H1 (cell line): ENCODE data around the gene NBEA. TPM values are rescaled to one million over a fixed set of nuclear protein-coding genes. Genes with fewer than 3 reads are reported as not detected.

Experiments used
- CTCF ChIA-PET: fragments of 300-600 bp; sonication (Branson Sonifier 250); formaldehyde crosslinking; loops from one replicate; lab custom pipeline; 2021; ENCODE audit not compliant: partially characterized antibody; lab: Charles Lee
- POLR2A ChIA-PET: fragments of 300-600 bp; sonication (Branson Sonifier 250); formaldehyde crosslinking; loops from one replicate; lab custom pipeline; 2021; ENCODE audit warnings: inconsistent platforms; ENCODE audit not compliant: partially characterized antibody; lab: Charles Lee
- DNase-seq, 2 experiments: peaks; one replicate each; pipeline versions ENCODE4 v3.0.0 to v3.0.0-alpha.2; 2010 to 2022; ENCODE audit warnings: low spot score in 2 of 2, low read depth in 1 of 2, mixed read lengths in 1 of 2
- FAIRE-seq: peaks from 2 replicates; lab custom pipeline; 2011; peaks lifted over from hg19 to GRCh38; lab: Jason Lieb, UNC
- H2AFZ ChIP-seq: 2 replicates; pipeline ENCODE4 v1.8.1; 2012; ENCODE audit warnings: low read length, inconsistent platforms
- H2AK5ac ChIP-seq: 2 replicates; pipeline ENCODE4 v1.6.1; 2013; ENCODE audit warnings: low read depth, low read length
- H2BK120ac ChIP-seq: replicated peaks from 2 replicates; pipeline ENCODE3; 2013; ENCODE audit warnings: low read depth, low read length, inconsistent platforms
- H2BK12ac ChIP-seq: 2 replicates; pipeline ENCODE4 v1.6.1; 2013; ENCODE audit warnings: low read depth, low read length
- H2BK15ac ChIP-seq: 2 replicates; pipeline ENCODE4 v1.6.1; 2013; ENCODE audit warnings: low read length
- H2BK20ac ChIP-seq: 2 replicates; pipeline ENCODE4 v1.6.1; 2013; ENCODE audit warnings: low read length
- H2BK5ac ChIP-seq: 2 replicates; pipeline ENCODE4 v1.6.1; 2013; ENCODE audit warnings: low read depth, low read length
- H3K14ac ChIP-seq: 2 replicates; pipeline ENCODE4 v1.6.1; 2013; ENCODE audit warnings: inconsistent platforms; ENCODE audit not compliant: insufficient read length
- H3K18ac ChIP-seq: 2 replicates; pipeline ENCODE4 v1.6.1; 2013; ENCODE audit warnings: low read length; ENCODE audit errors: extremely low read depth
- H3K23ac ChIP-seq: 2 replicates; pipeline ENCODE4 v1.6.1; 2013; ENCODE audit warnings: inconsistent platforms; ENCODE audit not compliant: insufficient read length
- H3K23me2 ChIP-seq: 2 replicates; pipeline ENCODE4 v1.6.1; 2013; ENCODE audit warnings: low read depth, low read length
- H3K27ac ChIP-seq: 2 replicates; pipeline ENCODE4 v1.6.1; 2011; ENCODE audit warnings: low read depth, low read length, inconsistent platforms
- H3K27me3 ChIP-seq, 4 experiments: replicated peaks in 1 of 4; 1 replicate in 1 of 4; 2 replicates in 3 of 4; pipeline versions ENCODE4 v1.6.1 to v1.8.1; 2011 to 2013; ENCODE audit warnings: low read length in 3 of 4, mild to moderate bottlenecking in 3 of 4, inconsistent platforms in 2 of 4, mixed read lengths in 2 of 4, moderate library complexity in 1 of 4; ENCODE audit not compliant: control insufficient read depth in 3 of 4, insufficient read depth in 3 of 4; ENCODE audit errors: extremely low read depth in 1 of 4
- H3K36me3 ChIP-seq, 4 experiments: 2 replicates each; pipeline versions ENCODE4 v1.6.1 to v1.8.1; 2011 to 2013; ENCODE audit warnings: mild to moderate bottlenecking in 4 of 4, low read length in 3 of 4, moderate library complexity in 2 of 4, control low read depth in 1 of 4, inconsistent platforms in 1 of 4; ENCODE audit not compliant: insufficient read depth in 4 of 4, control insufficient read depth in 2 of 4
- H3K4ac ChIP-seq: replicated peaks from 2 replicates; pipeline ENCODE3; 2013; ENCODE audit warnings: low read length, low read depth, mixed read lengths, inconsistent platforms; ENCODE audit not compliant: insufficient read length
- H3K4me1 ChIP-seq, 4 experiments: replicated peaks in 1 of 4; 1 replicate in 1 of 4; 2 replicates in 3 of 4; pipeline versions ENCODE4 v1.6.1 to v1.8.1; 2011 to 2013; ENCODE audit warnings: low read length in 3 of 4, inconsistent platforms in 2 of 4, mixed read lengths in 1 of 4; ENCODE audit not compliant: insufficient read depth in 4 of 4, control insufficient read depth in 3 of 4
- H3K4me2 ChIP-seq, 2 experiments: 2 replicates each; pipeline versions ENCODE4 v1.6.1 to v1.8.1; 2011 to 2013; ENCODE audit warnings: low read depth in 2 of 2, low read length in 2 of 2, control low read depth in 1 of 2, inconsistent platforms in 1 of 2, mild to moderate bottlenecking in 1 of 2; ENCODE audit not compliant: insufficient read depth in 1 of 2
- H3K4me3 ChIP-seq, 4 experiments: fragments of 200-600, 300-600 bp in 1 of 4; sonication (generic), shearing (Covaris generic), sonication (Bioruptor Twin) in 1 of 4; 2 replicates each; pipeline versions ENCODE4 v1.5.1 to v1.8.1; 2011 to 2016; ENCODE audit warnings: low read length in 4 of 4, low read depth in 3 of 4, control low read depth in 2 of 4, inconsistent platforms in 2 of 4, mild to moderate bottlenecking in 2 of 4, mixed read lengths in 1 of 4, moderate library complexity in 1 of 4; ENCODE audit not compliant: insufficient read depth in 2 of 4; ENCODE audit errors: extremely low read depth in 1 of 4
- H3K56ac ChIP-seq: replicated peaks from 2 replicates; pipeline ENCODE3; 2013; ENCODE audit warnings: low read depth, mild to moderate bottlenecking, mixed read lengths, low read length, inconsistent platforms; ENCODE audit not compliant: insufficient read length
- H3K79me1 ChIP-seq: 2 replicates; pipeline ENCODE4 v1.6.1; 2013; ENCODE audit warnings: low read depth, low read length, control low read depth
- H3K79me2 ChIP-seq, 2 experiments: 2 replicates each; pipeline versions ENCODE4 v1.6.1 to v1.8.1; 2012 to 2013; ENCODE audit warnings: low read length in 2 of 2, mild to moderate bottlenecking in 2 of 2, inconsistent platforms in 1 of 2; ENCODE audit not compliant: insufficient read depth in 2 of 2, control insufficient read depth in 1 of 2
- H3K9ac ChIP-seq, 4 experiments: replicated peaks in 1 of 4; 1 replicate in 1 of 4; 2 replicates in 3 of 4; pipeline versions ENCODE4 v1.6.1 to v1.8.1; 2011 to 2013; ENCODE audit warnings: low read depth in 3 of 4, low read length in 3 of 4, control low read depth in 2 of 4, mild to moderate bottlenecking in 2 of 4, moderate library complexity in 2 of 4, inconsistent platforms in 1 of 4; ENCODE audit errors: extremely low read depth in 1 of 4
- H3K9me3 ChIP-seq, 2 experiments: 2 replicates each; pipeline versions ENCODE4 v1.6.1 to v1.8.1; 2012 to 2013; ENCODE audit warnings: mild to moderate bottlenecking in 2 of 2, moderate library complexity in 2 of 2, control low read depth in 1 of 2, inconsistent platforms in 1 of 2, low read depth in 1 of 2, low read length in 1 of 2, mixed read lengths in 1 of 2; ENCODE audit not compliant: insufficient read depth in 2 of 2
- H4K20me1 ChIP-seq, 2 experiments: replicated peaks in 1 of 2; 2 replicates each; pipeline versions ENCODE3 to v1.8.1; 2011 to 2013; ENCODE audit warnings: inconsistent platforms in 2 of 2, low read length in 2 of 2, mild to moderate bottlenecking in 1 of 2; ENCODE audit not compliant: insufficient read depth in 2 of 2, control insufficient read depth in 1 of 2
- H4K5ac ChIP-seq: 2 replicates; pipeline ENCODE4 v1.6.1; 2013; ENCODE audit warnings: low read length, low read depth, mixed read lengths, inconsistent platforms; ENCODE audit not compliant: insufficient read length
- H4K8ac ChIP-seq: 2 replicates; pipeline ENCODE4 v1.8.0; 2013; ENCODE audit warnings: mild to moderate bottlenecking, moderate library complexity, low read length, inconsistent platforms; ENCODE audit not compliant: insufficient read depth; ENCODE audit errors: extremely low read depth
- H4K91ac ChIP-seq: replicated peaks from 2 replicates; pipeline ENCODE3; 2013; ENCODE audit warnings: low read length, mixed read lengths, inconsistent platforms; ENCODE audit not compliant: insufficient read length
- ASH2L ChIP-seq: fragments of 200-600, 300-600 bp; sonication (generic); IDR thresholded peaks from one replicate; pipeline ENCODE4 v1.7.1; 2017; ENCODE audit warnings: low read length
- BCL11A ChIP-seq, 2 experiments: IDR thresholded peaks; one replicate each; pipeline ENCODE4 v1.6.1; 2011; ENCODE audit warnings: low read depth in 2 of 2, low read length in 2 of 2, mild to moderate bottlenecking in 2 of 2
- BRCA1 ChIP-seq: IDR thresholded peaks from 2 replicates; pipeline ENCODE4 v1.6.1; 2012; ENCODE audit warnings: low read depth, low read length, improper control_type of control experiment
- CREB1 ChIP-seq: IDR thresholded peaks from 2 replicates; pipeline ENCODE4 v1.6.1; 2012; ENCODE audit warnings: inconsistent platforms
- E2F6 ChIP-seq: IDR thresholded peaks from 2 replicates; pipeline ENCODE4 v1.6.1; 2012; ENCODE audit warnings: inconsistent platforms
- EP300 ChIP-seq, 2 experiments: IDR thresholded peaks; 1 replicate in 1 of 2; 2 replicates in 1 of 2; pipeline ENCODE4 v1.6.1; 2011 to 2012; ENCODE audit warnings: low read depth in 2 of 2, low read length in 2 of 2, mild to moderate bottlenecking in 2 of 2, borderline replicate concordance in 1 of 2, inconsistent platforms in 1 of 2, moderate library complexity in 1 of 2
- EZH2 ChIP-seq: fragments of 200-600 bp; sonication (generic); IDR thresholded peaks from 2 replicates; pipeline ENCODE4 v1.7.1; 2012; ENCODE audit warnings: low read depth, mild to moderate bottlenecking, moderate library complexity, low read length, inconsistent platforms; ENCODE audit not compliant: severe bottlenecking
- GTF2F1 ChIP-seq: IDR thresholded peaks from 2 replicates; pipeline ENCODE4 v1.6.1; 2012; ENCODE audit warnings: low read depth, low read length, improper control_type of control experiment, borderline replicate concordance
- RBBP5 ChIP-seq: IDR thresholded peaks from 2 replicates; pipeline ENCODE4 v1.7.1; 2012; ENCODE audit warnings: low read depth, mild to moderate bottlenecking, inconsistent platforms, low read length, moderate library complexity, borderline replicate concordance
- SIN3A ChIP-seq, 2 experiments: IDR thresholded peaks in 1 of 2; conservative IDR thresholded peaks in 1 of 2; 2 replicates each; pipeline ENCODE4 v1.6.1; 2011 to 2012; ENCODE audit warnings: low read length in 2 of 2, improper control_type of control experiment in 1 of 2, low read depth in 1 of 2, mild to moderate bottlenecking in 1 of 2
- SP4 ChIP-seq: IDR thresholded peaks from 2 replicates; pipeline ENCODE4 v1.6.1; 2012; ENCODE audit warnings: low read length, inconsistent platforms
- WGBS, 2 experiments: shearing (Covaris generic) in 1 of 2; methylation state at CpG; one replicate each; pipeline versions ENCODE4 v1.1.6 to v1.1.7; 2013 to 2015; ENCODE audit warnings: low lambda C conversion rate in 2 of 2, mixed read lengths in 2 of 2, inconsistent platforms in 1 of 2, low coverage in 1 of 2, missing lambda C conversion rate in 1 of 2; ENCODE audit not compliant: insufficient replicate concordance in 2 of 2, insufficient coverage in 1 of 2, insufficient read length in 1 of 2; ENCODE audit errors: extremely low coverage in 1 of 2, missing lambda C conversion rate in 1 of 2; 5-methylcytosine and 5-hydroxymethylcytosine counted together
- polyA plus RNA-seq, 7 experiments: library from polyadenylated mRNA; depleted of rRNA in 3 of 7; stranded (reverse) in 5 of 7; unstranded in 2 of 7; fragments of >200 nt in 5 of 7; fragments of 200-250 nt in 2 of 7; gene quantifications; 1 replicate in 5 of 7; 2 replicates in 1 of 7; 4 replicates in 1 of 7; pipeline versions ENCODE4 v1.2.1 to v1.2.3, GENCODE V29; 2011 to 2013; ENCODE audit warnings: missing spikeins in 2 of 7, mixed read lengths in 2 of 7
- total RNA-seq: library from RNA; stranded (reverse); fragmentation: NEBNext Ultra II Directional; extraction: Animal tissue kit (Norgen Biotek cat#: 25700); gene quantifications from 2 replicates; pipeline ENCODE4 v1.2.1, GENCODE V29; 2021

Gene NBEA
- total and polyA plus RNA-seq, 2 of the 8 experiments (the other 6 are each of a cell fraction or from before 2014, with no cell fraction given), result 14.2 to 21.5 TPM

- Histone ChIP-seq H3K18ac (no peak overlapping the region; the same call in 1 of the 2 replicates), H2AFZ (no peak overlapping the region), H3K79me1 (no peaks in the 10 kb centered on the region), H2AK5ac (no peak overlapping the region), H2BK5ac (no peak overlapping the region), H3K4ac (no peak overlapping the region), H2BK15ac (no peak overlapping the region), H2BK12ac (peak overlapping the region; percentile 53; the same call in 1 of the 2 replicates), H3K4me3 (peak overlapping the region; percentile 35 to 66 (median 44)), H4K20me1 (peaks cover 11 to 29% of the 10 kb centered on the region in 2 experiments), H3K9ac (no peak overlapping the region; a peak in 1 of 7 replicates), H3K36me3 (no peaks in the 10 kb centered on the region), H3K79me2 (no peaks in the 10 kb centered on the region), H3K27ac (no peak overlapping the region), H3K4me2 (peak overlapping the region; percentile 95 to 98), H2BK20ac (no peak overlapping the region), H4K8ac (peak overlapping the region; percentile 20; the same call in 1 of the 2 replicates), H3K4me1 (peaks cover 6 to 29% (median 22%) of the 10 kb centered on the region in 4 experiments), H2BK120ac (no peak overlapping the region), H4K5ac (no peak overlapping the region), H3K56ac (no peak overlapping the region), H3K23ac (no peak overlapping the region), H4K91ac (no peak overlapping the region), H3K14ac (no peak overlapping the region), H3K23me2 (peaks cover 18% of the 10 kb centered on the region), H3K27me3 (peaks cover 30 to 58% (median 44%) of the 10 kb centered on the region in 4 experiments), H3K9me3 (no peaks in the 10 kb centered on the region)
- WGBS, 2 experiments, result 2% methylated on average over 46 of the region's 51 CpGs; no CpG with 5 or more reads in 1 of the 2 experiments
- ChIA-PET CTCF (interaction anchor here (0.8 to 1.5 kb wide), 3 partner anchors 13 to 129 kb away, joined by 3 to 4 read pairs (median 3); no protein-coding TSS in a partner anchor), POLR2A (no interaction called here)
- DNase-seq, result peak in 1 of 2 experiments; percentile 74
- FAIRE-seq, result no peak
- TF ChIP-seq BRCA1, result no peak
- TF ChIP-seq CREB1, result no peak
- no peak for TF ChIP-seq SP4
- TF ChIP-seq EZH2, result peak; percentile 81
- TF ChIP-seq ASH2L, result peak; percentile 74
- TF ChIP-seq EP300 (IDR thresholded peaks at IDR 0.05; ENCODE audit: borderline replicate concordance in 1 of 2, low read depth in 2 of 2, low read length in 2 of 2), result no peak
- no peak for TF ChIP-seq GTF2F1
- 0 out of 4 replicates have a peak, but pooled peaks of 1 of the 2 experiments have one; percentile 3 for TF ChIP-seq SIN3A (conservative IDR thresholded peaks at IDR 0.05 in 1 of 2, IDR thresholded peaks at IDR 0.05 in 1 of 2; ENCODE audit: low read depth in 1 of 2, low read length in 2 of 2)
- no peak for TF ChIP-seq BCL11A (IDR thresholded peaks at IDR 0.05; ENCODE audit: low read depth in 2 of 2, low read length in 2 of 2)
- peak; percentile 50 for TF ChIP-seq E2F6
- 0 out of 2 replicates have a peak, but pooled peaks have one; percentile 40 for TF ChIP-seq RBBP5
Observed at GRCh38 chr13:35478271-35479037, 536.4 kb downstream of the NBEA start.
